NCI-H1694 treated with DMSO at 0.1 percent for 48 hours (cell line): ENCODE measurements around the gene DOK5.

Experiments
- DNase-seq: peaks from one replicate; lab custom pipeline; 2025; lab: John Stamatoyannopoulos, UW

Gene DOK5

DNA sequence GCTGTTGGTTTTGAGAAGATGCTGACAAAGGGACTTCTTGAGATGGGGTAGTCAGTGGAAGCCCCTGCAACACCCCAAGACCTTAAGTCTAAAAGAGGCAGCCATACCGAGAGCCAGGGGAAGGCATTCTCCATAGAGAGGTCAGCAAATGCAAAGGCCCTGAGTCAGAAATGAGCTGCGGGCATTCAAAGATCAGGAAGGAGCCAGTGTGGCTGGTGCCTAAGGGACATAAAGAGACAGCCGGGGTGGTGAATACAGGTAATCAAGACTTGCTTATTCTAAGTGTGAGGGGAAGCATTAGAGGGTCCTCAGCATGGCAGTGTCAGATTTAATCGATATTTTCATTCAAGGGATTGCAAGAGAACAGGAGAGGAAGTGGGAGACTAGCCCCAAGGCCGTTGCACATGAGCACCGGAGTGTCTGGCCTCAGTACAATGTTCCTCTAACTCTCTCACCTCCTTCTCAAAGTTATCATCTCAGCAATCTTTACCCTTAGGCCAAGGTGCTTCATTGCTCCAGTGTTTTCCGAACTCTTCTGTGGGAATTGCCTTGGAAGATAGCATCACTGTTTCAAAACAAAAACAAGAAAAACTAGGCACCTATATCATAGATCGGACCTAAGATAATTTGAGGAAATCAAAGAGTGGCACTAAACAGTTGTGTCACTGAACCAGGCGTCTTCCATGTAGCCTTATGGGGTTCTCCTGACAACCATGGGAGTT, 173.2 kb downstream of the DOK5 start:
- DNase-seq: no peak

DNA sequence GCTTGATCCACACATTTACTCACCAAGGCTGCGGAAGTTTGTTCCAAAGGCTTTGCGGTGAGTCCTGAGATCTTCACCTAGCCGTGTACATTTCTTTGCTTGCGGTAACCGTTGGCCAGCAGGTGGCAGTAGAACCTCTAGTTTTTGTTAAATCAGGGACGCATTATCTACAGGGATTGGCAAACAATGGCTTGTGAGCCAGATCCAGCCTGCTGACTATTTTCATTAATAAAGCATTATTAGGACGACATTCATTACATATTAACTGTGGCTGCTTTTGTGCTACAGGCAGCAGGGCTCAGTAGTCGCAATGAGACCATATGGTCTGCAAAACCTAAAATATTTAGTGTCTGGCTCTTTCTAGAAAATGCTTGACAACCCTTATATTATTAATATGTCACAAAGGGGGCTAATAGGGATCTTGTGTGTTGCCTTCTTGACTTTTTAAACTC, 174.1 kb downstream of the DOK5 start:
- peak; percentile 66 for DNase-seq

DNA sequence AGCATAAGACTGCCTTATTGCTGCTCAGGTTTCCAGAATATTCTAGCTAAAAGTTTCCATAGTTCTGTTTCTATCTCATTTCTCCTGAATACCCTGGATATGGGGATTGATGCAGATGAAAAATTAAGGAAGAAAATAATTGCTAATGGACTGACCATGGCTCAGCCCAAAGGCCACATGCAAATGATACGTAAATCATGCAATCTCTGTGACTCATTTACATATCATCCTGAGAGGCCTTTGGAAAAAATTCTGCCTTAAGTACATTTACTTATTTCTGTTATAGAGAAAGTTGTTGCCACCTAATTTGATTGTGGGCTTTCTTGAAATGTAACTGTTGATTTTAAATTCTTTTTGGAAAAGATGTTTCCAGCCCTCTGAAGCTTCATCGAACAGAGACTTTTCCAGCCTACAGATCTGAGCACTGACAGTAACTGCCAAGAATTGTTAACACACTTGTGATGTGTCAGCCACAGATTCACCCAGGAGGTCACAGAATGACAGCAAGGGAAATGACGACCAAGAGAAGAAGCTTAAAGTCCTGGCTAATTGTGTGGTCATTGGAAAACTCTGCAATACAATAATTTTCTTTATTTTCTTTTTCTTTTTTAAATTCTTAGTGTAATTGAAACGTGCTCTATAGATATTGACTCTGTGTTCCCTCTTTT, 174.8 kb downstream of the DOK5 start:
- no peak for DNase-seq

DNA sequence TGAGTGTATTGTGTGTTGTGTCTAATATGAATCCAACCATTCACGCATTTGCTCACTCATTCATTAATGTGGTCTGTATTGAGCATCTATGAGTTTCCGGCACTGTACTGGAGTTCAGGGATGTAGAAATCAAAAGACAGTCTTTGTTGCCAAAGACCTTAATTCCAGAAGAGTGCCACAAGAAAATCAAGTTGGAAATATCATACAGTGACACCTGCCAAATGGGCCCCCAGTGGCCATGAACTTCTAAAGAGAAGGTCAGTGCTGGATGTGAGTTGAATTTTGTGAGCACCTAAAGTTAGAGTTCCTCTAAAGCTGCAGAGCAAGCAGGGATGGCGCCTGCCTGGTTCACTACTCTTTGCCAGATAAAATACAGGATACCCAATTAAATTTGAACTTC, 175.9 kb downstream of the DOK5 start:
- no peak for DNase-seq

DNA sequence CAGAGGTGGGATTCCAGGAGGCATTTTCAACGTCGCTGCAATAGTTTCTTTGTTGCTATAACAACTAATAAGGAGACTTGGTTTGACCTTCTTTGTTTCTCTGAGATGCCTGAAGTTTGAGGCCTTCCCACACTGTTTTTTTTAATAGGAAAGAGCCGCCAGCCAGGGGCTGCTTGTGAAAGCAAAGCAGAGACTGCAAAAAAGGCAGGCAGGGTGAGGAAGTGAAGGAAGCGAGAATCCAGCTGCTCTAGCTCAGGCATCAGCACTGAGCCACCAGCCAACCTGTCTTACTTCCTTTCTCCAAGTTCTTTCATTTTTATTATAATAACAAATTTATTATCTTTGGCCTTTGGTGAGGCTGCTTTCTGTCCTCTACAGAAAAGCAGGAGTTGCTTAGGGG, 179.1 kb downstream of the DOK5 start:
- DNase-seq: no peak

DNA sequence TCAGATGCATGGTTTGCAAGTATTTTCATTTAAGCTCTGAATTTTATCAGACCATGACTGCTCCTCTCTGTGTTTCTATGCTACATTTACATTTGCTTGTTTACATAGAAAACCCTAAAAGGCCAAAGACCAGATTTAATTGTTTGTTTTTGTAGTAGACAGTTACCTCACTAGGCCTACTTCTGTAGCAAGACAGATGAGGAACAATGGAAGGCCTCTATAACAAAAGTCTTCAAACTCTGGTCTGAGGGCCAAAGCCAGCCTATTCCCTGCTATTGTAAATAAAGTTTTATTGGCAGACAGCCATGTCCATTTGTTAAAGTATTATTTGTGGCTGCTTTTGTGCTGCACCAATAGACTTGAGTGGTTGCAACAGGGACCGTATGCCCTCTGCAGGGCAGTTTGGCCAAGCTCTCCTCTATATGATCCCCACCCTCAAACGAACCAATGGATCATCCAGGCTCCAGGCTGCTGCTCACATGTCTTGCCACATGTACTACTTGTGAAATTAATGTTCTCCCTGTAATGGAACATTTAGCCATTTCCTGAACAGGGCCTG, 182.0 kb downstream of the DOK5 start:
- no peak for DNase-seq

DNA sequence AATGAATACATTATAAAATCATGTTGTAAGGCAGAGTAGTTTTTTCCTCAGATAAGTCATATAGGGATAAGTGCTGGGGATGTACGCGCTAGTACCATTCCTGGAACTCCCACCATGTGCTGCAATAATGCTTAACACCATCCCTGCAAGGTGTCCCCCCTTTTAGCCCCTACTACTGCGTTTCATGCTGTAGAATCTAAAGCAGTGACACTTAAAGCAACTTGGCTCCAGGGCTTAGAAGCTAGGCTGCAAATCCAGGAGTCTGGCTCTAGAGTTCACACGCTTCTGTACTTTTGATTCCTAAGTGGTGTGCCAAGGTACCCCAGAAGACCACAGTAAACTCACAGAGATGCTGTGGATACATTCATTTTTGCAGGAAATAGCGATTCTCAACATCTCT, 183.1 kb downstream of the DOK5 start:
- DNase-seq: no peak

DNA sequence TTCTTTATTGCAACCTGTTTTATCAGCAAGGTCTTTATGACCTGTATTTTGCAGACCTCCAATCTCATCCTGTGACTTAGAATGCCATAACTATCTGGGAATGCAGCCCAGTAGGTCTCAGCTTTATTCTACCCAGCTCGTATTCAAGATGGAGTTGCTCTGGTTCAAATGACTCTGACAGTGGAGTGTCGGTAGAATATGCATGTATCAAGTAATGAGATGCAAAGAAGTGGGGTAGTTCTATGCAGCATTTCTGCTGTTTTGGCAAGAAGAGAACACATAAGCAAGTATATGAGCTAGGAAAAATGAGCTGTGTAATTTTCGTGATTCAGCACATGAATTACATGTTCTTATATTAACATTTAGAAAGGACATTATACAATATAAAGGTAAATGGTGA, 185.9 kb downstream of the DOK5 start:
- no peak for DNase-seq

DNA sequence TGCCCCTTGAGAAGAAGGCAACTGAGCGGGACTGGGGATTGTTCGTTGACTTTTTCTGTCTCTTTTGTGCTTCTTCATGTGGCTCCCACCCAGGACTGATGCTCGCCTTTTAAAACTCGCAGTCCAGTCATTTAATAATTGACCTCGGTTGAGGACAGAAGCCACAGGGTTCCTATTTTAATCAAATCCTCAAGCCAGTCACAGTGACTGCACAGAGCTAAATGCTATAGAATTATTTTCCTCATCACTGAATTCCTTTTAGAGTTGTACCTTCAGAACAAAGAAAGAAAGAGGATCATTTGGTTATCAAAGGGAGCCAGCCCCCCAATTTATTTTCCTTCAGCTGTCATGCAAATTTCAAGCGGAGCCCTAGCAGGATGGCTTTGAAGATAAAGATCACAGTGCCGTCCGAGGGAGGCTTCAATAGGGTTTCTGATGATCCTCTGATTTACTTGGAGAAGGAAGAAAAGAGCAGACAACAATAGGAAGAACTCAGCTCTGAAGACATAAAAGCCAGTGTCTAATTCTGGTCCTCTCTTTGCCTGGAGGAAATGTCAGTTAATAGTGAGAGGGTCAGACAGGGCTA, 186.6 kb downstream of the DOK5 start:
- no peak for DNase-seq

DNA sequence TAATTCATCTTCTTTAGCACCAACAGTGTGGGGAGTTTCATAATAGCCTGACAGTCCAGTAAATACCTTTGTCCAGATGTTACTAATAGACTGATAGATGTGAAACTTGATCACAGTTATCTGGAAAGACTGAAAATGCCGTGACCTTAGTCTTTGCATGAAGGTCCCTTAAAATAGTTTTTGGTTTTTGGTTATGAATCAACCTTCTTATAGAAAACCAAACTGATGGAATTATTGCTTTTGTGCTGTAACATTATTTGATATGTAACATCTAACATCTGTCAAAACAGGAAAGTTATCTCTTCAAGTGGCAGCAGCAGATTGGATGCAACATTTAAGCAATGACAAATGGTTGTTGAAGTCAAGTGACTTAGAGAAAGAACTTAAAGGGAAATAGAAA, 190.4 kb downstream of the DOK5 start:
- DNase-seq: no peak

DNA sequence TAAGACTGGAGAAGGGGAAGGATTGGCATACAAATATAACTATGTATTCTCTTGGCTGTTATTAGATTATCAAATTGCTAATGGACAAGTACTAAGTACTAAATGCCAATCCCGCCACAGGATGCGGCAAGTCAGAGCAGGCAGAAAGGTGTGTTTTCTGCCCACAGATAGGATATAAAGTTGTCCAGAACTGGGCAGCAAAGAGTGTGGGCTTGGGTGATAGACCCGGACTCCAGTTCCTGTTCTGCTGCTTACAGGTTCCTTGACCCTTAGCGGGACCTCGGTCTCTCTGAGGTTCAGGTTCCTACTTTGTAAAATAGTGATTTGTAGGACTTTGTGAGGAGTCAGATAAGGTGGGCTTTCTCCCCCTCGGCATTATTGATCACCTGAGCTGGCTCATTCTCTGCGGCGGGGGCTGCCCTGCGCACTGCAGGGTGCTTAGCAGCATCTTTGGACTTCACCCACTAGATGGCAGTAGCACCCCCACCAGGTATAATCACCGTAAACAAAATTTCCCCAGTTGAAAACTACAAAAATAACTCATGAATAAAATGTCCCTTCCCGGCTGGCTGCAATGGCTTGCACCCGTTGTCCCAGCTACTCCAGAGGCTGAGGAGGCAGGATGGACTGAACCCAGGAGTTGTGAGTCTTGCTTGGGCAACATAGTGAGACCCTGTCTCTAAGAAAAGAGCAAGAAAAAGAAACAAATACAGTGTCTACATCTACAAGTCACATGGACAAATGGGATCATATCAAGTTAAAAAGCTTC, 193.1 kb downstream of the DOK5 start:
- no peak for DNase-seq

DNA sequence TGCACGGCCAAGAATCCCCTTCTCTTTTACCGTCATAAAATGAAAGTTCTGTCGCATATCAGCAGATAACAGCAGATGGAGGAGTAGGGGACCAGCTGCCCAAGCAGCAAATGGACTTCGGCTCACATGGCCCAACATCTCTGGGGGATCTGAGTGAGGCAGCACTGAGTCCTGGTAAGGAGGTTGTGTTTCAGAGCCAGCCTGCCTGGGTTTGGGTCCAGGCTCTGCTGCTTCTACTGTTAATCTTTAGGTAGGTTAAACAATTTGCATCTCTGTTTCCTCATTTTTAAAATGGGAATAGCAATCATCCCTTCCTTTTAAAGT, 193.6 kb downstream of the DOK5 start:
- DNase-seq: no peak

DNA sequence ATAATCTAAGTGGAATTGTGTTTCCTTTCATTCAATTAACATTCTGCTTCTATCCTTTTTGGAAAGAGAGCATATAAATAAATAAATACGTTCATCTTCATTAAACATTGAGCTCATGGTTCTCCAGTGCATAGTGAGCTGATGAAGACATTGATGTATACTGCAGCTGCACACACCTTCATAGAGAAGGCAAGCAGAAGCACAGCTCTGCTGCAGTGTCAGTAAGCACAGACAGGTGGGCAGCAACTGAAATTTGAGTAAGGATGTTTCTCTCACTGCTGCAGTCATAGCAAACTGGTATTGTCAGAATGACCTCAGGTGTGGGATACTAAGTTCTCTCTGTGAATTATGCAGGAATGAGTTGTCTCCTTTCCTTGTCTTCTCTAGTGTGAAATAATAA, 202.9 kb downstream of the DOK5 start:
- no peak for DNase-seq

DNA sequence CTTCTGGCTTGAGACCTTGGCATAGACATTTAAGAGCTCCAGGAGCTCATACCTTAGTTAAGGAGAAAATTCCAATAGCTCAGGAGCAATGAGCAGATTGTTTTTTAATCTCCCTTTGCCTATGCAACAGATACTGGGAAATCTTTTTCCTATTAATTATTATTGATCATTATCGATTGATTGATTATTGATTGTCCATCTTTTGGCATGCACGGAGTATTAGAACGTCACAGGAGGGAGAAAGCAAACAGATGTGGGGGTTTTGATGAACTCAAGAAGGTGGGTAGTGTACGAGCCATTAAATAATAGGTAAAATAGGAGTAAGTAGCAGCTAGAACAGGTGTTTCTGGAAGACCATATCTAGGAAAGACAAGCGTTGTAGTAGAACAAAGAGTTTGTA, 205.0 kb downstream of the DOK5 start:
- no peak for DNase-seq

DNA sequence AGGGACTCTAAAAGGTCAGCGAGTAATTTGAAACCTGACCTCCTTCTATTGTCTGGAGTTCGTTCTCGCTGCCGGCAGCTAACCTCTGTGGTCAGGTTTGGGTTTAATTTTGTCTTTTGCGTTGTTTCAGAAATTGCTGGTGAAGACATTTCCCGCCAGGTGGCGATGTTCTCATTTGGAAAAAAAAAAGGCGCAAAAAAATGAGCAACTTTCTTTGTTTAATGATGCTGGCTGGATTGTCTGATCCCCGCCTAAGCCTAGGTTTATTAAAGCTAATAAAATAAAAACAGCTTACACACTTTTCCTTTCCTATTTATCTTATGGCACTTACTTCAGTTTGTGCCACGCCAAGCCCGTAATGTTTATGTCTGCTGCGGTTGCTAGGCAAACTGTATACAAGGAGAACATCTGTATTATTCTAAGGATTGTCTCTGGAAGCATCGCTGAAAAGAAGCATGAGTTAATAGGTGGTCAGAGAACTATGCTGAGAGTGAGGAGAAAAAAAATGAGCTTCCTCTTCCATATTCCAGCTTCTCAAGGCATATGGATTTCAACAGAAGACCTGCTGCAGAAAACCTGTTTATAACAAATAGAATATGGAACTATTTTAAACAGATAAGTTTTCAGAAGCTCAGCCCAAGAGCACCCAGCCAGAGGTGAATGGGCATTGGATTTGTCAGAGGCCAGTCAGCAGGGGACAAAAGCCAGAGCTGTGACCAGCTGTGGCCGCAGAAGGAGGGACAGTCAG, 205.7 kb downstream of the DOK5 start:
- DNase-seq: peak; percentile 52

DNA sequence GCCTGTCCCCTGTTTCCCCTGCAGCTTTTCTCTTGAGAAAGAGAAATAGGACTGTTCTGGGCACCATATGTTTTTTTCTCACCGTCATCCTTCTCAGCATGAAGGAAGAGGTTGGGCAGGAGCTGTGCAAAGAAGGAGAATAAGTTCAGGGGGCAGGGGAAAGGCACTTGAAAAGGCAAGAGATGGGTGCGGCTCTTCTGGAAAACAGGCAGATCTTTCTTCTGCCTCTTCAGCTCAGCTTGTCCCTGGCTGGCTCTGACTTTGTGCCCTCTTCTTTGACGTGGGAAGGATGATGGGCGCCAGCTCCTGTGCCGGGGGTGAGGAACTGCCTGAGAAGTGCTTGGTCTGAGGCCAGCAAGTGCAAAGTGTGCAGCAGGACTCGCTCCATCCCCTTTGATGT, 206.5 kb downstream of the DOK5 start:
- DNase-seq: no peak

DNA sequence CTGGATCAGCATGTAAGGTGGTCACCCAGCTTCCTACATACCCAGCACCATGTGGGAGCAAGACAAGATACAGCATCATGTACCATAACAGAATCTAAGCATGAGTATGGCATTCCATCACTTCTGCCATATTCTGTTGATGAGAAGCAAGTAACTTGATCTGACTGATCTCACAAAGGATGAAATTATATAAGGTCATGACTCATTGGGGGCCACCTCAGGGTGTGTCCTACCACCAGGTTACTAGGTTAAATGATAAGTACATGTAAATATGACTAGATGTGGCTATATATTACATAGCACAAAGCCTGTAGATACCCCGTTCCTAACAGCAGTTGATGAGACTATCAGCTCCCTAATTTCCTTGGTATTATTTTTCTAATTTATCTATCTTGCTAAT, 213.1 kb downstream of the DOK5 start:
- DNase-seq: no peak

DNA sequence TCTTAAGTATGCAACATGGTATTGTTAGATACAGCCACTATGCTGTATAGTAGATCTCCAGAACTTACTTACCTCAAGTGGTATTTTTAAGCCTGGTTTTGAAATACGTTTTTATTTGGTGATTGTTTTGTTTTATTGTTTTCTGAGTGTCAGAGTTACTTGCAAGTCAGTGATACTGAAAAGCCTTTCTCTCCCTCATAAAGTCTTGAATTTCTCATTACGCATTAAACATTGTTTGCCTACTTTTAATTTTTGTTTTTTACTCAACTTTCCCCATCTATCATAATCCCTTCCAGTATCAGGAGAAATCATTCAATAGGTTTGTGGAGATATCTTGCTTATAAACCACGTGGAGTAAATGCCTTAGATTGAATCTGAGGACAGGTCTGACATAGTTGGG, 214.9 kb downstream of the DOK5 start:
- no peak for DNase-seq

DNA sequence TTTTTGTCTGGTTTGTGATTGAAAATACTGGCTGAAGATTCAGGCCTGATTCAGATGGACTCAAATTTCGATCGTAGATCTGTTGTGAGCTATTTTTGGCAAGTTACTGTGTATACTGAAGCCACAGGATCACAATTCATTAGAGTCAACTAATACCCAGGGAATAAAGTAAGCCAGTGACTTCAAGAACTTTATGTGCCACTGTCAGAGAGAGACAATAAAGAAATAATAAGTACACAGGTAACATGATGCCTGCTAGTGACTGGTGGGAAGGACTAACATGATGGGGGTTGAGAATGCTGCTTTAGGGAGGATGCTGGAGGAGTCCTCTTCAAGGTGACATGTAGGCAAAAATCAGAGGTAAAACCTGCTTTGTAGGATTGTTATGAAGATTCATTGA, 215.9 kb downstream of the DOK5 start:
- DNase-seq: no peak

DNA sequence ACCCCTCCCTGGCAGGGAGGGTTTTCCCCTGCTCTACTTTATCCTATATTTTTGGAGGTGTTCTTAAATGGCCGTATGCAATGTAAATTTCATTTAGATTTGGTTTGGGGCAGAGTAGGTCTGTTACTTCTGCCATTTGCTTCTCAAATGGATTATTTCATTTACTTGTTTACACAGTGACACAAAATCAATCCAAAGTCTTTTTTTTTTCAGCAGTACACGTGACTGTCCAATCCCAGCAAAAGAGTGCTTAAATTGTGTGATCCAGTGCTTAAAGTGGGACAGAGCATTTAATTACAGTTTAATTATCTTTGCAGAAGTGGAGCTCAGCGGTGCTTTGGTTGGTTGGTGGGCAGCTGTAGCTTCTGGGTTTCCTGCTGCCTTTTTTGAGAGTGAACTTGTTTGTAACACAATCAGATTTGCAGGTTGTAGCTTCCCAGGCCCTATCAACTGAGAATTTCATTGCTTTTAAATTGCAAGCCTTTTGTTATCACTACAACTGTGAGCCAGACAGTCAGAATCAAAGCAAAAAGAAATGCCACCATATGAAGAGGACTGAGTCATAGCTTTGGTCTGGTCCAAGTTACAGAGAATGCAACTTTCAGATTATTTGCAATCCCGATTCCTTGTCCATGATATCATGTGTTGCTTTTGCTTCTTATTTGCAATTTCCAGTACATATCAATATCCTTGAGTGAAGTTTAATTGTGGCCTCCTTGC, 216.9 kb downstream of the DOK5 start:
- DNase-seq: no peak

DNA sequence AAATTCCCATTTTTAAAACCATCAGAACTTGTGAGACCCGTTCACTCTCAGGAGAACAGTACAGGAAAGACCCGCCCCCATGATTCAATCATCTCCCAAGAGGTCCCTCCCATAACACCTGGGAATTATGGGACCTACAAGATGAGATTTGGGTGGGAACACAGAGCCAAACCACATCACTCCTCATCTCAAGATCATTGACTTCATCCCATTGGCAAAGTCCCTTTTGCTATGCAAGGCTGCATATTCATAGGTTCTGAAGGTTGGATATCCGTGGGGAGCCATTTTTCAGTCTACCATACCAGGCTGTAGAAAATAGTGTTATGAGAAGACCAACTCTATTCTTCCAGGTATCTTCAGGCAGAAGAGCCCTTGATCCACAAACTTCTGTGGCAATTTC, 219.1 kb downstream of the DOK5 start:
- no peak for DNase-seq
